GM12872 (cell line): ENCODE results near the gene BEGAIN.

Experiments
- TF ChIP-seq, protein P1 (sequence below): IDR thresholded peaks from 3 replicates; pipeline ENCODE4 v1.5.1; 2011; ENCODE audit warnings: low read depth, mild to moderate bottlenecking, low read length, moderate library complexity; ENCODE audit not compliant: insufficient read depth

BEGAIN gene

DNA sequence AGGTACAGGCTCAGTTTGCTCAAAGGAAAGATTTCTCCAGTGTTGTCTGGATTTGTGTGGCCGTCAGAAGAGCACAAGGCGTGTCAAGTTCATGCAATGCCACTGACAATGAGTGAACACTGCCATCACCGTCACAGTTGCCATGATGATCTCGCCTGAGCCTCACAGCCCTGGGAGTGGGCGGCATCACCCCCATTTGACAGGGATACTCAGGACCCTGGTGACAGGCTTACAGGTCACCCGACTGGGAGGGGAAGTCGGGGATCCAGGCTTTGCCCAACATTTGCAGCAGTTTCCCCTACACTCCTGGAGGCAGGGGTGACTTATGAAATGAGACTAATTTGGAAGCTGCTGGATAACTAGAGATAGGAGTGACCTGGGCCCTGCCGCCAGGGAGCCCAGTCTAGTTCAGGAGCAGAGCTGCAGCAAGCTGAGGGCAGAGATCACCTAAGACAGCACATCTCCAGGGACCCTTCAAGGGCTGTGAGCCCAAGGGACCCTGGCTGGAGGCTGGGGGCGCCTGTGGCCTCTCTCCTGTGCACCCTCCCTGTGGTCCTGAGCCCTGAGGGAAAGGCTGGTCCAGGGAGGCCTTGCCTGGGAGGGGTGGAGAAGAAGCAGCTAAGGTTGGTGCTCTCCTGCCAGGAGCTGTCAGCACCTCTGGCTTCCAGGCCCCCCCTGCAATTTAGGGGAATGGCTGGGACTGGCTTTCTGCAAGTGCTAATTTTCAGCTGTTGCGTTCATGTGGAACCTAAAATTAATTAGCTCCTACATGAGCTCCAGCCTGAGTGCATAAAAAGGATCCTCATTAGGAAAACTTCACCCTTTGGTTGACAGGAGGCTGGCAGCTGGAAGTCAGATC is 32.4 kb upstream of the BEGAIN start:
- TF ChIP-seq, protein P1, sequence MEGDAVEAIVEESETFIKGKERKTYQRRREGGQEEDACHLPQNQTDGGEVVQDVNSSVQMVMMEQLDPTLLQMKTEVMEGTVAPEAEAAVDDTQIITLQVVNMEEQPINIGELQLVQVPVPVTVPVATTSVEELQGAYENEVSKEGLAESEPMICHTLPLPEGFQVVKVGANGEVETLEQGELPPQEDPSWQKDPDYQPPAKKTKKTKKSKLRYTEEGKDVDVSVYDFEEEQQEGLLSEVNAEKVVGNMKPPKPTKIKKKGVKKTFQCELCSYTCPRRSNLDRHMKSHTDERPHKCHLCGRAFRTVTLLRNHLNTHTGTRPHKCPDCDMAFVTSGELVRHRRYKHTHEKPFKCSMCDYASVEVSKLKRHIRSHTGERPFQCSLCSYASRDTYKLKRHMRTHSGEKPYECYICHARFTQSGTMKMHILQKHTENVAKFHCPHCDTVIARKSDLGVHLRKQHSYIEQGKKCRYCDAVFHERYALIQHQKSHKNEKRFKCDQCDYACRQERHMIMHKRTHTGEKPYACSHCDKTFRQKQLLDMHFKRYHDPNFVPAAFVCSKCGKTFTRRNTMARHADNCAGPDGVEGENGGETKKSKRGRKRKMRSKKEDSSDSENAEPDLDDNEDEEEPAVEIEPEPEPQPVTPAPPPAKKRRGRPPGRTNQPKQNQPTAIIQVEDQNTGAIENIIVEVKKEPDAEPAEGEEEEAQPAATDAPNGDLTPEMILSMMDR: no peak

DNA sequence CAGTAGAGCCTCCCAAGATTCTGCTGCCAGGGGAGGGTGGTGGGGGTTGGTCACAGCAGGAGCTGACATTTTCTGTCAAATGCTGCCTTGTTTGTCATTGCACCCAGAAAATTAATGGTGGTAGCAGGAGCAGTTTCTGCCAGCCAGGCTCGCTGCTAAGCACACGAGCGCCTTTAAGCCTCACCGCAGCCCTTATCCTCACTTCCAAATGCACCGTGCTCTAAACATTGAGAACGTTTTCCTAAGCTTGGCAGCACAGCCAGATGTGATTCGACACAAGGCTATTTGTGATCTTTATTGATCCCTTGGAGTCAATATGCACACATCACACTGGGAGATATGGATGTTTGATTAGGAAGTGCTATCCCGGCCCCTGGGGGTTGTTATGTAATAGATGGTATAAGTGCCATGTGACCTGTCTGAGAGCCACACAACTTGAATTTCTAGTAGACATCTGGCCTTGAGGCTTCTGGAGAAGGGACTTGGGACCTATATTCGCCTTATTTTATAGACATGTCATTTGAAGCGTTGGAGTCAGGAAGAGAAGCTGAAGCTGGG is 31.6 kb upstream of the BEGAIN start:
- TF ChIP-seq, protein P1: no peak

DNA sequence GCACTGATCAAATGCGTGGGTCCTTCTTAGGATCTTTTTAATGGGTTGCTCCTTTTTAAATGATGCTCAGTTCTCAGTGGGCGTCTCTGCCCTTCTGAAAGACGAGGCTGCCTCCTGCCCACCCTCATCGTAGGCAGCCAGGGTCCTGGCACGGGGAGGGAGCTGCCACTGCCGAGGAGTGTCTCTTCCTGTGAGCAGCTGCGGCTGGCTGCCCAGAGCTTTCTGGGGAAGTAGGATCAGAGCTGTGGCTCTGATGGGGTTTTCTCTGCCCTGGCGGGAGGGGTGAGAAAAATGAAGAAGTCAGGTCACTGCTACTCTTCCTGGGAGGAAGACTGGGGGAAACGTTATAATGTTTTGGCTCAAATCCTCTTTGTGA is 31.1 kb upstream of the BEGAIN start:
- TF ChIP-seq, protein P1: no peak

DNA sequence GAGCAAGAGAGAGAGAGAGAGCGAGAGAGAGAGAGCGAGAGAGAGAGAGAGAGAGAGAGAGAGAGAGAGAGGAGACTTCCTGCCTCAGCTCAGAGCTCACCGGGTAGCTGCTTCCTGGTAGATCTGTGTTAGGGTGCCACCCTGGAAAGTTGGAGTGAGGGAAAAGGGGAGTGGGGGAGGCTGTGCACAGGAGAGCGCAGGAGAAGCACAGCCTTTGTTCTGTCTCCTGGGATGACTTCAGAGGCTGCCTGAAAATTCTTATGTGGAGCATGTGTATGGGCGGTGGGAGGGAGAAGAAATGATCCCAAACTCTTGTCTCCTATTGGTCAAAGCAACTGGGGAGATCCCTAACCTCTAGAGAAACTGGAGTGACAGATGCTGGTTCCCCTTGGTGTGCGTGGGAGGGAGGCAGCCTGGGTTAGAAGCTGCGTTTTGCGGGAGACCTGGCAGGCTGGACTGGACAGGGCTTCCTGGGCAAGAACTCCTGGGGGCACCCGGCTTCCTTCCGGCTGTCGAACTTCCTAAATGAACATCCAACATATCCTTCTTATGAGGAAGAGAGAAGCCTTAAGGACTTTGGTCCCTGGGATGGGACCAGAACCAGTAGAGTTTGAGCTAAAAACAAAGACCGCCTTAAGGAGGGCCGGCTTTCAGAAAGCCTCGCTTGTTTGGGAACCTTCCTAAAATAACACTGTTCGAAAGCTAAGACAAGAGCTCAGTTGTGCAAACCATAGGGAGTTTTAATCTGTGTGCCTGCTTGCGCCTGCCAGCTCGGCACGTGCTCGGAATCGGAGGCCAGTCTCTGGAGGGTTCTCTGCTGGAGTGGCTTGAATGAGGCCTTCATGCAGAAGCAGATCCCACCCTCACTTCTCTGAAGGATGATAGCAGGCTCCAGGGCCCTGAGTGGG is 30.4 kb upstream of the BEGAIN start:
- TF ChIP-seq, protein P1: no peak

DNA sequence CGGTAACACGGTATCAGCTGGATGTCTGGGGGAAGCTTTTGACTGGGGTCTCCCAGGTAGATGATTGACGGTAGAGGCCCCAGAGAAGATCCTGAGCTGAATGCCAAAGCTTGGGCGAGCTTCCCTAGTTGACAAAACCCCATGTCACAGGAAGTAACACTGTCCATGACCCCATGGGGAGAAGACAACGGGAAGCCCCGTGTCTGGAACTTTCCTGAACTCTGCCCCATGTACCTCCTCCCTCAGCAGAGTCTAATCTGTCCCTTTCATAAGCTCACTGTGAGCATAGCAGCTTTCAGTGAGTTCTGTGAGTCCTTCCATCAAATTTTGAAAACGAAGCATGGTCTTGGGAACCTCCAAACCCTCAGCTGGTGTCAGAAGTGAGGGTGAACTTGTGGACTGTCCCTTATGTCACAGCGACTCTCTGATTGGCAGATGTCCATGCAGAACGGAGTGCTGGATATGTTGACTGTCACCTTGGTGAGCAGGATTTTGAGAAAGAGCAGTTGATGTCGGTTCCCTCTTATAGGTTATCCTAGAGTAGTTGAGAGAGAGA is 29.7 kb upstream of the BEGAIN start:
- TF ChIP-seq, protein P1: no peak

DNA sequence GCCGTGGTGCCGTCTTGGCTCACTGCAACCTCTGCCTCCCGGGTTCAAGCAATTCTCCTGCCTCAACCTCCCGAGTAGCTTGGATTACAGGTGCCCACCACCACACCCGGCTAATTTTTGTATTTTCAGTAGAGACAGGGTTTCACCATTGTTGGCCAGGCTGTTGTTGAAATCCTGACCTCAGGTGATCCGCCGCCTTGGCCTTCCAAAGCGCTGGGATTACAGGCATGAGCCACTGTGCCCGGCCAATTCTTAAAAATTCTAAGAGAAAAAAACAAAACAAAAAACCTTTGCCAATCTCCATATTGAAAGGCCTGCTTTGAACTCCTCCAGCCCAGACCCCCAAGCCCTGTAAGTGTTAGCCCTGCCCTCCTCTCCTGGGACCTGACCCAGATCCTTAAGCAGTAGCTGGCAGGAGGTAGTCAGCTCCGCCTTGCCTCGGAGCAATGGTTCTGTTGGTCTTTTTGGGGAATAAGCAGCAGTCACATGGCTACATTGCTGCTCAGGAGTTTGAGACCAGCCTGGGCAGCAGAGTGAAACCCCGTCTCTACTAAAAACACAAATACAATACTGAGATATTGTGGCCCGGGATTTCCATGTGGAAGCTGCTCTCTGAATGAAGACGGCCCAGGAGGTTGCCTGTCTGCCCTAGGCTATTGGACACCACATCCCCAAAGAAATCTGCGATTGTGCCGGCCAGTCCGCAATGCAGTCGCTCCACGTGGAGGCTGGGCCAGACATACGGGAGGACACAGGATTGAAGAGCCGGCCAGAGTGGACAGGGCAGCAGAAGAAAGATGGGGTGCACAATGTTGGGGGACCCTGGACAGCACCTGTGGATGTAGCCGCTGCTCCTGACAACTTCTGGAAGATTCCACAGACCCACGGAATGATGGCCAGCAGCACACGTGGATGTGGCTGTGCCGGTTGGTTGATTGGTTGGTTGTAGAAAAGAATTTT is 28.8 kb upstream of the BEGAIN start:
- TF ChIP-seq, protein P1: no peak
